Panc1 (cell line): ENCODE data around the gene WRNIP1. TPM values are rescaled to one million over a fixed set of nuclear protein-coding genes. Genes with fewer than 3 reads are reported as not detected.

Experiments used
- ATAC-seq: fragments of 200-7000 bp; cut with Tn5 transposase; 2 replicates; pipeline ENCODE4 v1.9.1; 2020; ENCODE audit warnings: mild to moderate bottlenecking, moderate library complexity
- BruUV-seq: library from RNA; stranded (reverse); fragments of 400-500 nt; replicated peaks from 2 replicates; lab custom pipeline; 2021; lab: Mats Ljungman, UMichigan
- CTCF ChIA-PET: fragments of 300-600 bp; sonication (Branson Sonifier 250); formaldehyde crosslinking; loops from one replicate; lab custom pipeline; 2022; ENCODE audit warnings: antibody characterized with exemption; lab: Charles Lee
- POLR2A ChIA-PET: fragments of 300-600 bp; sonication (Branson Sonifier 250); formaldehyde crosslinking; loops from one replicate; lab custom pipeline; 2022; ENCODE audit warnings: antibody characterized with exemption; lab: Charles Lee
- DNase-seq: peaks from one replicate; pipeline ENCODE4 v3.0.0-alpha.2; 2010; ENCODE audit warnings: low read depth, low spot score
- H3K27ac ChIP-seq: 2 replicates; pipeline ENCODE4 v1.5.1; 2011; ENCODE audit warnings: mild to moderate bottlenecking, low read length, inconsistent platforms
- H3K27me3 ChIP-seq: fragments of 200-500 bp; sonication (Bioruptor generic); 2 replicates; pipeline ENCODE4 v1.6.0; 2014; ENCODE audit warnings: low read length, inconsistent platforms; ENCODE audit not compliant: control insufficient read depth, insufficient read depth
- H3K36me3 ChIP-seq: fragments of 200-500 bp; sonication (Bioruptor generic); 2 replicates; pipeline ENCODE4 v1.5.1; 2014; ENCODE audit warnings: inconsistent platforms, mild to moderate bottlenecking, low read length, moderate library complexity; ENCODE audit not compliant: control insufficient read depth, insufficient read depth
- H3K4me1 ChIP-seq: 2 replicates; pipeline ENCODE4 v1.5.1; 2011; ENCODE audit warnings: inconsistent platforms, mild to moderate bottlenecking, low read length, moderate library complexity; ENCODE audit not compliant: control insufficient read depth, insufficient read depth
- H3K4me3 ChIP-seq, 2 experiments: 2 replicates each; pipeline ENCODE4 v1.5.1; 2011 to 2012; ENCODE audit warnings: low read depth in 2 of 2, low read length in 2 of 2, mild to moderate bottlenecking in 2 of 2, inconsistent platforms in 1 of 2, moderate library complexity in 1 of 2
- H3K9me3 ChIP-seq: fragments of 200-500 bp; sonication (Bioruptor generic); 2 replicates; pipeline ENCODE4 v1.5.1; 2014; ENCODE audit warnings: low read depth, mild to moderate bottlenecking, inconsistent platforms, low read length, moderate library complexity; ENCODE audit not compliant: control insufficient read depth, insufficient read depth
- POLR2AphosphoS5 ChIP-seq: IDR thresholded peaks from 2 replicates; pipeline ENCODE4 v1.6.1; 2012; ENCODE audit warnings: mild to moderate bottlenecking, low read depth, low read length, moderate library complexity
- SIN3A ChIP-seq: IDR thresholded peaks from 2 replicates; pipeline ENCODE4 v1.6.1; 2012; ENCODE audit warnings: low read depth, mild to moderate bottlenecking, low read length, moderate library complexity, borderline replicate concordance; ENCODE audit not compliant: insufficient read depth
- TCF7L2 ChIP-seq: IDR thresholded peaks from 2 replicates; pipeline ENCODE4 v1.6.1; 2011; ENCODE audit warnings: mild to moderate bottlenecking, low read depth, low read length, inconsistent platforms
- in situ Hi-C: cut with HindIII; loops from 2 replicates; pipeline ENCODE4 v1.10.0; 2016; ENCODE audit warnings: low sequenced_read_pairs, low pct_unique_long_range_greater_than_20kb
- intact Hi-C: fragments of 100-400 bp; cut with micrococcal nuclease; formaldehyde crosslinking; loops from one replicate; pipeline ENCODE4 v1.10.0; 2022; ENCODE audit not compliant: unreplicated experiment
- total RNA-seq: library from RNA; stranded (reverse); gene quantifications from one replicate; pipeline ENCODE4 v1.2.1, GENCODE V29; 2021; ENCODE audit not compliant: unreplicated experiment
- TF ChIP-seq, protein P1 (sequence below): fragments of 450-650 bp; IDR thresholded peaks from 2 replicates; pipeline ENCODE4 v1.5.1; 2017; ENCODE audit warnings: mild to moderate bottlenecking
- TF ChIP-seq, protein P2 (sequence below), 2 experiments: IDR thresholded peaks; 2 replicates each; pipeline ENCODE4 v1.6.1; 2011 to 2012; ENCODE audit warnings: low read depth in 2 of 2, control low read depth in 1 of 2, low read length in 1 of 2, mild to moderate bottlenecking in 1 of 2, moderate library complexity in 1 of 2; ENCODE audit not compliant: insufficient read depth in 1 of 2

WRNIP1 gene
- total RNA-seq, 1 experiment from 2014 or later = 69.1 TPM

DNA sequence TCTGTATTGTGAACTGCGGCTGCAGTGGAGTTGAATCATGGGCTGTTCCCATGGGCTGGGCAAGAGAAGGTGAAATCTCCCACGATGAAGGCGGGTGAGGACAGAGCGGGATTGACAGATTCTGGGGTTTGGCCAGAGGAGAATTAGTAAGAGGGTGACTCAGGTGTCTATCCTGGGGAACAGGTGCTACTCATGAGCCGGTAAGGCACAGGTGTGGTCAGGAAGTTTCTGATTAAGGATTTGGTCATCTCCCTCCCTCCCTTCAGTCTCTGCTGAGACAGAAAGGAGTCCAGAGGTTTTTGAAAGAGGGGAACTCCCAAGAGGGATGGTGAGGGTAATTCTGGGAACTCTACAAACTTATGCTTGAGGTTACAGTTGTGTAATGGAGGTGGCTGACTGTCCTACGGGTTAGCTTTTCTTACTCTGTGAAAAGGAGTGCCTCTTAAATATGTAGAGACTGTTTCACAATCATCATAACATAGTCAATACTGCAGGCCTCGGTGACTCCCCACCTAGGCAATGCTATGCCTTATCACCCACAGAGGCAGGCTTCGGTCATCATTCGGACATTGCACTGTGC is 45.0 kb downstream of the WRNIP1 start:
- Histone ChIP-seq H3K27me3 (no peaks in the 10 kb centered on the region), H3K27ac (no peak overlapping the region), H3K4me1 (no peaks in the 10 kb centered on the region), H3K9me3 (no peaks in the 10 kb centered on the region), H3K36me3 (no peaks in the 10 kb centered on the region), H3K4me3 (no peak overlapping the region)
- DNase-seq = no peak
- CTCF ChIA-PET = no interaction called here
- BruUV-seq = no TSS peak
- no peak for ATAC-seq
- TF ChIP-seq, protein P1, sequence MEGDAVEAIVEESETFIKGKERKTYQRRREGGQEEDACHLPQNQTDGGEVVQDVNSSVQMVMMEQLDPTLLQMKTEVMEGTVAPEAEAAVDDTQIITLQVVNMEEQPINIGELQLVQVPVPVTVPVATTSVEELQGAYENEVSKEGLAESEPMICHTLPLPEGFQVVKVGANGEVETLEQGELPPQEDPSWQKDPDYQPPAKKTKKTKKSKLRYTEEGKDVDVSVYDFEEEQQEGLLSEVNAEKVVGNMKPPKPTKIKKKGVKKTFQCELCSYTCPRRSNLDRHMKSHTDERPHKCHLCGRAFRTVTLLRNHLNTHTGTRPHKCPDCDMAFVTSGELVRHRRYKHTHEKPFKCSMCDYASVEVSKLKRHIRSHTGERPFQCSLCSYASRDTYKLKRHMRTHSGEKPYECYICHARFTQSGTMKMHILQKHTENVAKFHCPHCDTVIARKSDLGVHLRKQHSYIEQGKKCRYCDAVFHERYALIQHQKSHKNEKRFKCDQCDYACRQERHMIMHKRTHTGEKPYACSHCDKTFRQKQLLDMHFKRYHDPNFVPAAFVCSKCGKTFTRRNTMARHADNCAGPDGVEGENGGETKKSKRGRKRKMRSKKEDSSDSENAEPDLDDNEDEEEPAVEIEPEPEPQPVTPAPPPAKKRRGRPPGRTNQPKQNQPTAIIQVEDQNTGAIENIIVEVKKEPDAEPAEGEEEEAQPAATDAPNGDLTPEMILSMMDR = no peak
- TF ChIP-seq SIN3A = no peak
- TF ChIP-seq, protein P2, sequence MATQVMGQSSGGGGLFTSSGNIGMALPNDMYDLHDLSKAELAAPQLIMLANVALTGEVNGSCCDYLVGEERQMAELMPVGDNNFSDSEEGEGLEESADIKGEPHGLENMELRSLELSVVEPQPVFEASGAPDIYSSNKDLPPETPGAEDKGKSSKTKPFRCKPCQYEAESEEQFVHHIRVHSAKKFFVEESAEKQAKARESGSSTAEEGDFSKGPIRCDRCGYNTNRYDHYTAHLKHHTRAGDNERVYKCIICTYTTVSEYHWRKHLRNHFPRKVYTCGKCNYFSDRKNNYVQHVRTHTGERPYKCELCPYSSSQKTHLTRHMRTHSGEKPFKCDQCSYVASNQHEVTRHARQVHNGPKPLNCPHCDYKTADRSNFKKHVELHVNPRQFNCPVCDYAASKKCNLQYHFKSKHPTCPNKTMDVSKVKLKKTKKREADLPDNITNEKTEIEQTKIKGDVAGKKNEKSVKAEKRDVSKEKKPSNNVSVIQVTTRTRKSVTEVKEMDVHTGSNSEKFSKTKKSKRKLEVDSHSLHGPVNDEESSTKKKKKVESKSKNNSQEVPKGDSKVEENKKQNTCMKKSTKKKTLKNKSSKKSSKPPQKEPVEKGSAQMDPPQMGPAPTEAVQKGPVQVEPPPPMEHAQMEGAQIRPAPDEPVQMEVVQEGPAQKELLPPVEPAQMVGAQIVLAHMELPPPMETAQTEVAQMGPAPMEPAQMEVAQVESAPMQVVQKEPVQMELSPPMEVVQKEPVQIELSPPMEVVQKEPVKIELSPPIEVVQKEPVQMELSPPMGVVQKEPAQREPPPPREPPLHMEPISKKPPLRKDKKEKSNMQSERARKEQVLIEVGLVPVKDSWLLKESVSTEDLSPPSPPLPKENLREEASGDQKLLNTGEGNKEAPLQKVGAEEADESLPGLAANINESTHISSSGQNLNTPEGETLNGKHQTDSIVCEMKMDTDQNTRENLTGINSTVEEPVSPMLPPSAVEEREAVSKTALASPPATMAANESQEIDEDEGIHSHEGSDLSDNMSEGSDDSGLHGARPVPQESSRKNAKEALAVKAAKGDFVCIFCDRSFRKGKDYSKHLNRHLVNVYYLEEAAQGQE (IDR thresholded peaks at IDR 0.05; ENCODE audit: insufficient read depth in 1 of 2, low read depth in 2 of 2, low read length in 1 of 2) = no peak
- TF ChIP-seq POLR2AphosphoS5 = no peak
- TF ChIP-seq TCF7L2 = no peak
- intact Hi-C loops (no loop called here), in situ Hi-C loops (no loop called here)
- POLR2A ChIA-PET = no interaction called here

DNA sequence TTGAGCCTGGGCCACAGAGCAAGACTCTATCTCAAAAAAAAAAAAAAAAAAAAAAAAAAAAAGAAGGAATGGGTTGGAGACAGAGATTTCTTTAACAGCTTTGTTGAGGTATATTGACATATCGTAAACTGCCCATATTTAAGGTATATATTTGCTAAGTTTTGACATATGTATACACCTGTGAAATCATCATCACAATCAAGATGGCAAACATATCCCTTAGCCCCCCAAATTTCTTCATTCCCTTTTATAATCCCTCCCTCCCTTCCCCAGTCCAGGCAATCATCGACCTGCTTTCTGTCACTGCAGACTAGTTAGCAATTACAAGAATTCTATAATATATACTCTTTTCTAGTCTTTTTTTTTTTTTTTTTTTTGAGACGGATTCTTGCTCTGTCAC is 47.5 kb downstream of the WRNIP1 start:
- no peaks in the 10 kb centered on the region for H3K36me3 ChIP-seq
- in situ Hi-C loops (no loop called here), intact Hi-C loops (no loop called here)
- ATAC-seq (no peak), DNase-seq (no peak)
- H3K4me1 ChIP-seq = peaks cover 4% of the 10 kb centered on the region
- no peaks in the 10 kb centered on the region for H3K27me3 ChIP-seq
- no peak overlapping the region for H3K4me3 ChIP-seq
- CTCF ChIA-PET = interaction anchor here (0.7 kb wide), 1 partner anchor 583 kb away, joined by 9 read pairs; no protein-coding TSS in a partner anchor
- no TSS peak for BruUV-seq
- peaks cover 17% of the 10 kb centered on the region; the same call in 1 of the 2 replicates for H3K9me3 ChIP-seq
- TF ChIP-seq POLR2AphosphoS5 = no peak
- TF ChIP-seq, protein P2 (IDR thresholded peaks at IDR 0.05; ENCODE audit: insufficient read depth in 1 of 2, low read depth in 2 of 2, low read length in 1 of 2) = no peak
- TF ChIP-seq SIN3A = no peak
- TF ChIP-seq, protein P1 = no peak
- TF ChIP-seq TCF7L2 = no peak
- POLR2A ChIA-PET = no interaction called here
- H3K27ac ChIP-seq = no peak overlapping the region
